Measurements from ENCODE around the gene SMIM28. TPM values are rescaled to one million over a fixed set of nuclear protein-coding genes. Genes with fewer than 3 reads are reported as not detected.

The SMIM28 gene
- total RNA-seq, 2 experiments from 2014 or later = not detected

DNA sequence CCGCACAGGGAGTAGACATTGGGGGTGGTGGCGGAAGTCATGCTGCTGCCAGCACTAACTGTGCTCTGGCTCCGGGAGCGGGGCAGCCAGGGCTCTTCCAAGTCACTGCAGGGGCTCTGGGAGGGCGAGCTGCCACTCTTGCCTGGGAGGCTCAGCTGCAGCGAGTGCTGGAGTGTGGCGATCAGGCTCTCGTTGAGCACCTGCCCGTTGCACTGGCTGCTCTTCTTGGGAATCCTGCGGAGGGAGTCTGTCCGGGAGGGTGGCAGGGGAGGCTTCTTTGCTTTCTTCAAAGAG is 54.3 kb downstream of the SMIM28 start:
- Histone ChIP-seq H2AFZ (ENCODE audit: low read length) (no peak overlapping the region), H3K27ac (ENCODE audit: low read depth, low read length, poor library complexity, severe bottlenecking) (no peak overlapping the region), H3K9me2 (ENCODE audit: insufficient read depth, low read length) (no peaks in the 10 kb centered on the region), H3K4me1 (ENCODE audit: insufficient read depth, low read length, poor library complexity, severe bottlenecking) (no peaks in the 10 kb centered on the region), H4K20me1 (ENCODE audit: insufficient read depth, low read length) (no peaks in the 10 kb centered on the region), H3K4me2 (ENCODE audit: low read length) (no peak overlapping the region), H3K36me3 (ENCODE audit: insufficient read depth, low read length) (no peaks in the 10 kb centered on the region), H3K4me3 (ENCODE audit: low read depth, low read length, poor library complexity, severe bottlenecking) (no peak overlapping the region), H3K79me2 (ENCODE audit: insufficient read depth, low read depth, low read length) (no peaks in the 10 kb centered on the region), H3K9me3 (ENCODE audit: low read length) (no peaks in the 10 kb centered on the region)
- POLR2A ChIA-PET = no interaction called here
- intact Hi-C loops (cut with micrococcal nuclease; ENCODE audit: unreplicated experiment) = no loop called here
- DNase-seq (ENCODE audit: low spot score) = no peak
- TF ChIP-seq EZH2phosphoT487 (IDR thresholded peaks at IDR 0.05; ENCODE audit: borderline replicate concordance, low read depth, low read length) = no peak
- TF ChIP-seq, protein P1, sequence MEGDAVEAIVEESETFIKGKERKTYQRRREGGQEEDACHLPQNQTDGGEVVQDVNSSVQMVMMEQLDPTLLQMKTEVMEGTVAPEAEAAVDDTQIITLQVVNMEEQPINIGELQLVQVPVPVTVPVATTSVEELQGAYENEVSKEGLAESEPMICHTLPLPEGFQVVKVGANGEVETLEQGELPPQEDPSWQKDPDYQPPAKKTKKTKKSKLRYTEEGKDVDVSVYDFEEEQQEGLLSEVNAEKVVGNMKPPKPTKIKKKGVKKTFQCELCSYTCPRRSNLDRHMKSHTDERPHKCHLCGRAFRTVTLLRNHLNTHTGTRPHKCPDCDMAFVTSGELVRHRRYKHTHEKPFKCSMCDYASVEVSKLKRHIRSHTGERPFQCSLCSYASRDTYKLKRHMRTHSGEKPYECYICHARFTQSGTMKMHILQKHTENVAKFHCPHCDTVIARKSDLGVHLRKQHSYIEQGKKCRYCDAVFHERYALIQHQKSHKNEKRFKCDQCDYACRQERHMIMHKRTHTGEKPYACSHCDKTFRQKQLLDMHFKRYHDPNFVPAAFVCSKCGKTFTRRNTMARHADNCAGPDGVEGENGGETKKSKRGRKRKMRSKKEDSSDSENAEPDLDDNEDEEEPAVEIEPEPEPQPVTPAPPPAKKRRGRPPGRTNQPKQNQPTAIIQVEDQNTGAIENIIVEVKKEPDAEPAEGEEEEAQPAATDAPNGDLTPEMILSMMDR (conservative IDR thresholded peaks at IDR 0.05; ENCODE audit: low read length) = no peak
- BruUV-seq (replicated peaks) = no TSS peak
- CTCF ChIA-PET (ENCODE audit: unreplicated experiment) = no interaction called here

Small RNA genes lying within 50 kb of the gene (small RNA-seq; reads per million reads assigned to genes)
- gene AL031003.1 = not detected

Other genes starting within 250 kb of the SMIM28 start
- gene ARFGEF3, start 216.0 kb upstream of the SMIM28 start, total RNA-seq (2014; rRNA removed; shearing (Covaris generic)) = not detected in 2 replicates
- not detected in 2 replicates for gene ARFGEF3, start 216.0 kb upstream of the SMIM28 start, total RNA-seq (2022)
- not detected in 2 replicates for gene PBOV1, start 159.4 kb upstream of the SMIM28 start, total RNA-seq (2014; rRNA removed; shearing (Covaris generic))
- not detected in 2 replicates for gene PBOV1, start 159.4 kb upstream of the SMIM28 start, total RNA-seq (2022)
- gene HEBP2, start 26.3 kb downstream of the SMIM28 start, total RNA-seq (2014; rRNA removed; shearing (Covaris generic)) = 14.0 and 25.0 TPM in 2 replicates
- gene HEBP2, start 26.3 kb downstream of the SMIM28 start, total RNA-seq (2022) = 36.2 and 38.4 TPM in 2 replicates
- 2.7 TPM in 2 replicates for gene NHSL1, start 121.6 kb downstream of the SMIM28 start, total RNA-seq (2014; rRNA removed; shearing (Covaris generic))
- 10.6 and 12.7 TPM in 2 replicates for gene NHSL1, start 121.6 kb downstream of the SMIM28 start, total RNA-seq (2022)

All from OCI-LY7 (cell line).